Panc1 (cell line): ENCODE measurements around the gene APOL2. TPM values are rescaled to one million over a fixed set of nuclear protein-coding genes. Genes with fewer than 3 reads are reported as not detected.

ENCODE experiments used
- ATAC-seq: fragments of 200-7000 bp; cut with Tn5 transposase; 2 replicates; pipeline ENCODE4 v1.9.1; 2020; ENCODE audit warnings: mild to moderate bottlenecking, moderate library complexity
- BruUV-seq: library from RNA; stranded (reverse); fragments of 400-500 nt; replicated peaks from 2 replicates; lab custom pipeline; 2021; lab: Mats Ljungman, UMichigan
- CTCF ChIA-PET: fragments of 300-600 bp; sonication (Branson Sonifier 250); formaldehyde crosslinking; loops from one replicate; lab custom pipeline; 2022; ENCODE audit warnings: antibody characterized with exemption; lab: Charles Lee
- POLR2A ChIA-PET: fragments of 300-600 bp; sonication (Branson Sonifier 250); formaldehyde crosslinking; loops from one replicate; lab custom pipeline; 2022; ENCODE audit warnings: antibody characterized with exemption; lab: Charles Lee
- DNase-seq: peaks from one replicate; pipeline ENCODE4 v3.0.0-alpha.2; 2010; ENCODE audit warnings: low read depth, low spot score
- H3K27ac ChIP-seq: 2 replicates; pipeline ENCODE4 v1.5.1; 2011; ENCODE audit warnings: mild to moderate bottlenecking, low read length, inconsistent platforms
- H3K27me3 ChIP-seq: fragments of 200-500 bp; sonication (Bioruptor generic); 2 replicates; pipeline ENCODE4 v1.6.0; 2014; ENCODE audit warnings: low read length, inconsistent platforms; ENCODE audit not compliant: control insufficient read depth, insufficient read depth
- H3K36me3 ChIP-seq: fragments of 200-500 bp; sonication (Bioruptor generic); 2 replicates; pipeline ENCODE4 v1.5.1; 2014; ENCODE audit warnings: inconsistent platforms, mild to moderate bottlenecking, low read length, moderate library complexity; ENCODE audit not compliant: control insufficient read depth, insufficient read depth
- H3K4me1 ChIP-seq: 2 replicates; pipeline ENCODE4 v1.5.1; 2011; ENCODE audit warnings: inconsistent platforms, mild to moderate bottlenecking, low read length, moderate library complexity; ENCODE audit not compliant: control insufficient read depth, insufficient read depth
- H3K4me3 ChIP-seq, 2 experiments: 2 replicates each; pipeline ENCODE4 v1.5.1; 2011 to 2012; ENCODE audit warnings: low read depth in 2 of 2, low read length in 2 of 2, mild to moderate bottlenecking in 2 of 2, inconsistent platforms in 1 of 2, moderate library complexity in 1 of 2
- H3K9me3 ChIP-seq: fragments of 200-500 bp; sonication (Bioruptor generic); 2 replicates; pipeline ENCODE4 v1.5.1; 2014; ENCODE audit warnings: low read depth, mild to moderate bottlenecking, inconsistent platforms, low read length, moderate library complexity; ENCODE audit not compliant: control insufficient read depth, insufficient read depth
- CTCF ChIP-seq: fragments of 450-650 bp; IDR thresholded peaks from 2 replicates; pipeline ENCODE4 v1.5.1; 2017; ENCODE audit warnings: mild to moderate bottlenecking
- POLR2AphosphoS5 ChIP-seq: IDR thresholded peaks from 2 replicates; pipeline ENCODE4 v1.6.1; 2012; ENCODE audit warnings: mild to moderate bottlenecking, low read depth, low read length, moderate library complexity
- REST ChIP-seq, 2 experiments: IDR thresholded peaks; 2 replicates each; pipeline ENCODE4 v1.6.1; 2011 to 2012; ENCODE audit warnings: low read depth in 2 of 2, control low read depth in 1 of 2, low read length in 1 of 2, mild to moderate bottlenecking in 1 of 2, moderate library complexity in 1 of 2; ENCODE audit not compliant: insufficient read depth in 1 of 2
- SIN3A ChIP-seq: IDR thresholded peaks from 2 replicates; pipeline ENCODE4 v1.6.1; 2012; ENCODE audit warnings: low read depth, mild to moderate bottlenecking, low read length, moderate library complexity, borderline replicate concordance; ENCODE audit not compliant: insufficient read depth
- TCF7L2 ChIP-seq: IDR thresholded peaks from 2 replicates; pipeline ENCODE4 v1.6.1; 2011; ENCODE audit warnings: mild to moderate bottlenecking, low read depth, low read length, inconsistent platforms
- in situ Hi-C: cut with HindIII; loops from 2 replicates; pipeline ENCODE4 v1.10.0; 2016; ENCODE audit warnings: low sequenced_read_pairs, low pct_unique_long_range_greater_than_20kb
- intact Hi-C: fragments of 100-400 bp; cut with micrococcal nuclease; formaldehyde crosslinking; loops from one replicate; pipeline ENCODE4 v1.10.0; 2022; ENCODE audit not compliant: unreplicated experiment
- total RNA-seq: library from RNA; stranded (reverse); gene quantifications from one replicate; pipeline ENCODE4 v1.2.1, GENCODE V29; 2021; ENCODE audit not compliant: unreplicated experiment

APOL2 gene
- total RNA-seq, 1 experiment from 2014 or later, result 34.4 TPM

GRCh38 chr22:36180038-36180880 is 59.1 kb downstream of the APOL2 start:
- TF ChIP-seq REST (IDR thresholded peaks at IDR 0.05; ENCODE audit: insufficient read depth in 1 of 2, low read depth in 2 of 2, low read length in 1 of 2), result no peak
- TF ChIP-seq CTCF, result peak; percentile 84
- no TSS peak for BruUV-seq
- intact Hi-C loops (loop anchor here (2.0 kb wide), 1 partner anchor 35 kb away; no protein-coding TSS in a partner anchor), in situ Hi-C loops (no loop called here)
- CTCF ChIA-PET, result interaction anchor here (0.5 to 0.9 kb wide), 4 partner anchors 24 to 110 kb away, joined by 3 to 9 read pairs (median 3); no protein-coding TSS in a partner anchor
- Histone ChIP-seq H3K27me3 (no peaks in the 10 kb centered on the region), H3K27ac (no peak overlapping the region), H3K36me3 (no peaks in the 10 kb centered on the region), H3K9me3 (no peaks in the 10 kb centered on the region), H3K4me3 (no peak overlapping the region), H3K4me1 (no peaks in the 10 kb centered on the region)
- DNase-seq, result peak; percentile 18
- peak; percentile 92 for ATAC-seq
- POLR2A ChIA-PET, result no interaction called here

- Histone ChIP-seq H3K27ac (no peak overlapping the region), H3K36me3 (no peaks in the 10 kb centered on the region), H3K9me3 (no peaks in the 10 kb centered on the region), H3K4me1 (no peaks in the 10 kb centered on the region), H3K27me3 (0 out of 2 replicates have a peak, but pooled peaks cover 2% of the 10 kb centered on the region), H3K4me3 (no peak overlapping the region)
- no peak for TF ChIP-seq SIN3A
- TF ChIP-seq REST (IDR thresholded peaks at IDR 0.05; ENCODE audit: insufficient read depth in 1 of 2, low read depth in 2 of 2, low read length in 1 of 2), result no peak
- no peak for TF ChIP-seq CTCF
- TF ChIP-seq TCF7L2, result no peak
- TF ChIP-seq POLR2AphosphoS5, result no peak
- intact Hi-C loops, result no loop called here
- ChIA-PET POLR2A (no interaction called here), CTCF (no interaction called here)
- BruUV-seq, result no TSS peak
- ATAC-seq (no peak), DNase-seq (no peak)
- in situ Hi-C loops, result no loop called here
Measured at GRCh38 chr22:36177160-36177559, 62.2 kb downstream of the APOL2 start.
